AG04449 (cell line): ENCODE results near the gene GSK3B.
A peak's percentile ranks its signal among the peaks of the same experiment; 100 is the strongest.

Experiments
- CTCF ChIA-PET: fragments of 350-600 bp; formaldehyde crosslinking; extraction: SDS; loops from one replicate; lab custom pipeline; 2021; ENCODE audit warnings: antibody characterized with exemption; lab: Yijun Ruan, JAX
- POLR2A ChIA-PET: fragments of 400-600, 350-600 bp; formaldehyde crosslinking; extraction: SDS; loops from one replicate; lab custom pipeline; 2020; ENCODE audit warnings: antibody characterized with exemption, inconsistent platforms; lab: Yijun Ruan, JAX
- DNase-seq: peaks from one replicate; pipeline ENCODE4 v3.0.0-alpha.2; 2010; ENCODE audit warnings: low read depth, low spot score
- H3K4me3 ChIP-seq: 2 replicates; pipeline ENCODE4 v1.5.1; 2011; ENCODE audit warnings: low read depth, mild to moderate bottlenecking, control low read depth, low read length
- TF ChIP-seq, protein P1 (sequence below): IDR thresholded peaks from one replicate; pipeline ENCODE4 v1.5.1; 2011; ENCODE audit warnings: mild to moderate bottlenecking, moderate library complexity, low read length, control low read depth, inconsistent platforms; ENCODE audit not compliant: insufficient read depth; ENCODE audit errors: missing control alignments

GSK3B gene

DNA sequence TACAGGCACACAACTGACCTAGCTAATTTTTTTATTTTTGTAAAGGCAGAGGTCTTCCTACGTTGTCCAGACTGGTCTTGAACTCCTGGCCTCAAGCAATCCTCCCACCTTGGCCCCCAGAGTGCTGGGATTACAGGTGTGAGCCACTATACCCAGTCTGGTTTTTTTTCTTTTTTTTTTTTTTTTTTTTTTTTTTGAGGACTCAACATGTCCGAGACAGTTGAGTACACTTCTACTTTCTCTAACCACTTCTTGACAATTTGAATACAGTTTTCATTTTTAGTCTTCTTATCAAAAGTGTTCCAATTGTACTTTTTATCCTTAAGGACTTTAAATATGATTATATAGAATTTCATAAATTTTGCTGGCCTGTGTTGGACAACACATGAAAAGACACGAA lies 7.4 kb upstream of the GSK3B start:
- H3K4me3 ChIP-seq: no peak overlapping the region
- CTCF ChIA-PET: interaction anchor here (0.6 to 1.8 kb wide), 4 partner anchors 10 to 209 kb away, joined by 3 to 10 read pairs (median 4); no protein-coding TSS in a partner anchor
- no peak for DNase-seq
- TF ChIP-seq, protein P1, sequence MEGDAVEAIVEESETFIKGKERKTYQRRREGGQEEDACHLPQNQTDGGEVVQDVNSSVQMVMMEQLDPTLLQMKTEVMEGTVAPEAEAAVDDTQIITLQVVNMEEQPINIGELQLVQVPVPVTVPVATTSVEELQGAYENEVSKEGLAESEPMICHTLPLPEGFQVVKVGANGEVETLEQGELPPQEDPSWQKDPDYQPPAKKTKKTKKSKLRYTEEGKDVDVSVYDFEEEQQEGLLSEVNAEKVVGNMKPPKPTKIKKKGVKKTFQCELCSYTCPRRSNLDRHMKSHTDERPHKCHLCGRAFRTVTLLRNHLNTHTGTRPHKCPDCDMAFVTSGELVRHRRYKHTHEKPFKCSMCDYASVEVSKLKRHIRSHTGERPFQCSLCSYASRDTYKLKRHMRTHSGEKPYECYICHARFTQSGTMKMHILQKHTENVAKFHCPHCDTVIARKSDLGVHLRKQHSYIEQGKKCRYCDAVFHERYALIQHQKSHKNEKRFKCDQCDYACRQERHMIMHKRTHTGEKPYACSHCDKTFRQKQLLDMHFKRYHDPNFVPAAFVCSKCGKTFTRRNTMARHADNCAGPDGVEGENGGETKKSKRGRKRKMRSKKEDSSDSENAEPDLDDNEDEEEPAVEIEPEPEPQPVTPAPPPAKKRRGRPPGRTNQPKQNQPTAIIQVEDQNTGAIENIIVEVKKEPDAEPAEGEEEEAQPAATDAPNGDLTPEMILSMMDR: no peak
- POLR2A ChIA-PET: no interaction called here

DNA sequence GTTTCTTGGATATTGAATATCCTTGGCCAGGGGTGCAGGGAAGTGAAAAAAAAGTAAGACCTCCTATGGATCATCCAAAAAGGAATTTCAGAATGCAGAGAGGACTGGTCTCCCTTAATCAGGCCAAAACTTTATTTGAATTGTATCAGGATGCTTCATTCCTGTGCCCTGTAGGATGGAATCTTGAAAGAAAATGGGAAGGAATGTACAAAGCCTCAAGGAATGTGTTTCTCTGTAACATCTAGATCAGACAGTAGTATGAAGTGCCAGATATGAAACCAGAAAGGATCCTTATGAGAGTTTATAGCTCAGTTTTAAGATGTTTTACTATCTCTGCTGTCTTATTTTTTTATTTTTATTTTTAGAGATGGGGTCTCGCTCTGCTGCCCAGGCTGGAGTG lies 6.5 kb upstream of the GSK3B start:
- H3K4me3 ChIP-seq: no peak overlapping the region
- ChIA-PET CTCF (interaction anchor here (0.7 to 1.8 kb wide), 5 partner anchors 9 to 208 kb away, joined by 3 to 10 read pairs (median 4); no protein-coding TSS in a partner anchor), POLR2A (interaction anchor here (0.6 to 1.4 kb wide), 2 partner anchors 52 to 83 kb away, joined by 3 read pairs; no protein-coding TSS in a partner anchor)
- TF ChIP-seq, protein P1: no peak
- DNase-seq: peak; percentile 36

DNA sequence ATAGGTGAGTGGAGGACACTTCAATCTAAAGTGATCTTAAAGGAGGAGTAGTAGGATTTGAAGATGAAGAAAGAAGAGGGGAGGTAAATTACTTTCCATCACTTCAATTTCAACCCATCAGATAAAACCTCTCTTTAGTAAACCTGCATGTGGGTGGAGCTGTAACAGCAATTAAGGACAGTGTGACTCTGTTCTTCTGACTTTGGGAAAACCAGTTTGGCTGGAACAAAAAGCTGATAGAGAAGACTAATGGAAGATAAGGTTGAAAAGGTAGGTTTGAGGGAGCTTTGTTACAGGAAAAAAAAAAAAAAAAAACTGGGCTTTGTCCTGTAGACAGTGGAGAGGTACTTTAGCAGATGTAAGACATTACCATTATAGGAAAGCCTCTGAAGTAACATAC lies 4.5 kb upstream of the GSK3B start:
- POLR2A ChIA-PET: no interaction called here
- TF ChIP-seq, protein P1: no peak
- DNase-seq: no peak
- H3K4me3 ChIP-seq: no peak overlapping the region
- CTCF ChIA-PET: interaction anchor here (0.8 kb wide), 1 partner anchor 57 kb away, joined by 3 read pairs; no protein-coding TSS in a partner anchor

DNA sequence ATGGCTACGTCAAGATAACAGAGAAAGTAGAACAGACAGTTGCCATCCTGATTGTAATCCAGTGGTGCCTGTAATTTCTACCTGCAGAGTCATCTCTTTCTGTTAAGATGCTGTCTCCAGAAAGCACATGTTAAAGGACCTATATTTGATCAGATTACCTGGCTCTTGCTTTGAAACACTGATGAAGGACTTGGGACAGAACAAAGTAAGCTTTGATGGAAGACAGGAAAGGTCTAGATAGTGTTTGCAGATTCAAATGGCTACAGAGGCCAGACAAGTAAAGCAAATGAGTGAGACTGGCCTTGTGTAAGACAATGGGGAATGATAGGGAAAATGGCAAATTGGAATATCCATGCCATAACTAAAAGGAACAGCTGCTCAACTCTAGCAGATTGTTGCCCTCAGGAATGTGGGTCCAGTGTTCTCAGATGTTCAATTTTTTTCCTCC lies 1.8 kb upstream of the GSK3B start:
- ChIA-PET POLR2A (interaction anchor here (0.8 to 1.5 kb wide), 6 partner anchors 18 to 82 kb away, joined by 3 to 6 read pairs (median 3); no protein-coding TSS in a partner anchor), CTCF (interaction anchor here (1.1 to 2.1 kb wide), 4 partner anchors 10 to 88 kb away, joined by 3 to 6 read pairs (median 3); no protein-coding TSS in a partner anchor)
- peak overlapping the region; percentile 87 for H3K4me3 ChIP-seq
- no peak for DNase-seq
- TF ChIP-seq, protein P1: no peak

DNA sequence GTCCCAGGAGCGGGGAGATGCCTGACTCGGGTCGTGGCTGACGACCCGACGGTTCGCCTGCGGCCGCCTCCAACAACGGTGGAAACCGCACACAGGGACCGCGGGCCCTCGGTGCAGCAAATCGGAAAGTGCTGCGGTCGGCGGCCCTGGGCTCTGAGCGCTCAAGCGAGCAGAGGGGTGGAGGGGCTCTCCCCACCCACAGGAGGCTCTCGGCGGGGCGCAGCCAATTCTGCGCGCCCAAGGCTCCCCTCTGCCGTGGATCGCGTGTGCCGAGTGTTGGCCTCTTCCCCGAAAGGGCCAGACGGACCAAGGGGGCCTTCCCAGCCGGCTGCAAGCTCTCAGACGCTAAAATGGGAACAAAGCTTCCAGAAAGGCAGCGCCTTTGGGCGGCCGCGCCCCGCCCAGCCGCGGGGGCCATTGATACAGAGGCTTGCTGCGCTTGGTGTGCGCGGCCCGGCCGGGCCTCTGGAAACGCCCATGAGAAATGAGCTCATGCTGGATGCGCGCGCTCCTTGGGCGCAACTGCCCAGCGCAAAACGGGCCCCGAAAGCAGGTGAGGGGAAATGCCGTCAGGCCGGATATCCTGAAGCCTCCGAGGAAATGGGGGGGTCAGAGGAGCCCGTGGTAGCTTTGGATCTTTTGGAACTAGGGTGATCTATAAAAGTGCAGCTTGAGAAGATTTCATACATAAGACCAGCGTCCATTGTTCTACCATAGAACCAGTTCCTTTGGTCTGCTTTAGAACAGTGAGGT lies 1.2 kb upstream of the GSK3B start:
- DNase-seq: peak; percentile 38
- peak overlapping the region; percentile 87 for H3K4me3 ChIP-seq
- TF ChIP-seq, protein P1: no peak
- ChIA-PET CTCF (interaction anchor here (1.1 to 2.1 kb wide), 4 partner anchors 11 to 88 kb away, joined by 3 to 6 read pairs (median 3); no protein-coding TSS in a partner anchor), POLR2A (interaction anchor here (0.5 to 1.5 kb wide), 11 partner anchors 18 to 644 kb away, joined by 3 to 6 read pairs (median 3); no protein-coding TSS in a partner anchor)
